22Rv1 (cell line): Measurements from ENCODE around the gene PIGQ.

Source experiments
- H3K27ac ChIP-seq: fragments of 450-650 bp; 2 replicates; pipeline ENCODE4 v1.5.1; 2017
- CTCF ChIP-seq: fragments of 450-650 bp; IDR thresholded peaks from 2 replicates; pipeline ENCODE4 v1.5.1; 2017; ENCODE audit warnings: mild to moderate bottlenecking
- ZFX ChIP-seq: fragments of 450-650 bp; IDR thresholded peaks from 2 replicates; pipeline ENCODE4 v1.6.1; 2017; ENCODE audit warnings: antibody characterized with exemption, borderline replicate concordance

The PIGQ gene

GRCh38 chr16:580946-581498 lies 11.3 kb downstream of the PIGQ start:
- no peak overlapping the region for H3K27ac ChIP-seq
- no peak for TF ChIP-seq ZFX
- no peak for TF ChIP-seq CTCF

GRCh38 chr16:582218-582613 lies 12.4 kb downstream of the PIGQ start:
- TF ChIP-seq ZFX (no peak), CTCF (no peak)
- H3K27ac ChIP-seq: no peak overlapping the region

- TF ChIP-seq ZFX (no peak), CTCF (no peak)
- peak overlapping the region; percentile 73; the same call in 1 of the 2 replicates for H3K27ac ChIP-seq
Observed at GRCh38 chr16:582614-583331, 13.0 kb downstream of the PIGQ start.

- TF ChIP-seq CTCF (no peak), ZFX (no peak)
- H3K27ac ChIP-seq: peak overlapping the region; percentile 73
Observed at GRCh38 chr16:583470-583814, 13.7 kb downstream of the PIGQ start.

- no peak for TF ChIP-seq ZFX
- TF ChIP-seq CTCF: no peak
- peak overlapping the region; percentile 73 for H3K27ac ChIP-seq
Observed at GRCh38 chr16:583815-584591, 14.2 kb downstream of the PIGQ start.

GRCh38 chr16:585351-585750 lies 15.6 kb downstream of the PIGQ start:
- H3K27ac ChIP-seq: peak overlapping the region; percentile 99
- TF ChIP-seq ZFX: no peak
- TF ChIP-seq CTCF: no peak

- TF ChIP-seq CTCF (no peak), ZFX (no peak)
- H3K27ac ChIP-seq: peak overlapping the region; percentile 99
Observed at GRCh38 chr16:586047-586644, 16.4 kb downstream of the PIGQ start.
